Effector memory CD8-positive, alpha-beta T cell (primary cell): Measurements from ENCODE around the gene TXNRD1.
"Not testable (repeated sequence)": the region's sequence is repeated elsewhere in the genome, so short reads cannot be mapped to it uniquely, and the experiment has no call there.

Experiments used
- ATAC-seq: fragments of 150-1000 bp; cut with Tn5 transposase; replicated peaks from 2 replicates; pipeline ENCODE4 v1.10.0; 2021; ENCODE audit warnings: mild to moderate bottlenecking, moderate library complexity
- DNase-seq, 3 experiments: peaks; one replicate each; pipeline ENCODE4 v3.0.0; 2021
- H3K27ac Mint-ChIP-seq, 2 donors: one replicate each; pipeline ENCODE4 v1.8.0; 2022; ENCODE audit warnings: mild to moderate bottlenecking in 2 of 2, mixed read lengths in 2 of 2, moderate library complexity in 2 of 2
- H3K27me3 Mint-ChIP-seq, 2 donors: one replicate each; pipeline ENCODE4 v1.8.0; 2022; ENCODE audit warnings: mixed read lengths in 2 of 2
- H3K36me3 Mint-ChIP-seq: one replicate; pipeline ENCODE4 v1.8.0; 2022; ENCODE audit warnings: mild to moderate bottlenecking, moderate library complexity, mixed read lengths; ENCODE audit not compliant: insufficient read depth
- H3K4me1 Mint-ChIP-seq, 2 donors: one replicate each; pipeline ENCODE4 v1.8.0; 2022; ENCODE audit warnings: low read depth in 2 of 2, mixed read lengths in 2 of 2
- H3K4me3 Mint-ChIP-seq, 2 donors: one replicate each; pipeline ENCODE4 v1.8.0; 2022; ENCODE audit warnings: mild to moderate bottlenecking in 2 of 2, mixed read lengths in 2 of 2, moderate library complexity in 2 of 2
- H3K9me3 Mint-ChIP-seq, 2 donors: one replicate each; pipeline ENCODE4 v1.8.0; 2022; ENCODE audit warnings: mixed read lengths in 2 of 2

TXNRD1 gene

DNA sequence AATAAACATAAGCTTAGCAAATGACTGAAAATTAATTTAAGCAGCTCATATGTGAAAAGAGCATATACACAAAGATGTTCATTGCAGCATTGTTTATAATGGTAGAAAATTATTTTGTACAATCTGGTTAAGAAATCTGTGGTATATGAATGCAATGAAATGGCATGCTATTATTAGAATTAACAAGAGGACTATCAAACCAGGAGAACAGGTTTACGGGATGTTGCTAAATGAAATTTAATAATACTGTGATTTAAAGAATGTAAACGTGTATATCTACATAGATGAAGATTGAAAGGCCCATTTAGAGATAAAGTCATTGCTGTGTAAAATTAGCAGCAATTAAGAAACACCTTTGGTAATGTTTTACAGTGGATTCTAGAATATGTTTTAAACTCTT is 158.5 kb downstream of the TXNRD1 start:
- Mint-ChIP-seq H3K27ac (no peak overlapping the region), H3K4me1 (peaks cover 9% of the 10 kb centered on the region in 2 donors), H3K36me3 (peaks cover 3% of the 10 kb centered on the region), H3K9me3 (peaks cover 0 to 1% of the 10 kb centered on the region in 2 donors), H3K4me3 (no peak overlapping the region), H3K27me3 (no peaks in the 10 kb centered on the region)
- no peak for DNase-seq
- ATAC-seq: no peak

DNA sequence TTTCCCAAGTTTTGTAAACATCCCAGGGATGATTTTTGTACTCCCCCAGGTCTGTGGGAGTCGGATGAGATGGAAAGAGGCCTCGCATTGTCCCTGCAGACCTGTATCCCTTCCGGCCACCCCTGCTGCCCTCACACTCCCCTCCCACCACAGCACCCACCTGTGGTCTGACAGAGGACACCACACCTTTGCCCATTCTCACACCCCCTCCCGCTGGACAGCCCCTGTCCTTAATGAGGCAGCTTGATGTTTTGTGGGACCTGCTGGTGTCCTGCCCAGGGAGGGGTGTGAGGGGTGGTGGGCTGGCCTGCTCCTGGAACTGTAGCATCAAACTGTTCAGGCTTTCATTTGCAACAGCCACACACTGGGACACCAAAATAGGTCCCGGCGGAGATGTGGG is 159.2 kb downstream of the TXNRD1 start:
- Mint-ChIP-seq H3K9me3 (no peaks in the 10 kb centered on the region), H3K4me3 (no peak overlapping the region), H3K27me3 (no peaks in the 10 kb centered on the region), H3K4me1 (peaks cover 9% of the 10 kb centered on the region in 2 donors), H3K36me3 (peaks cover 3% of the 10 kb centered on the region), H3K27ac (no peak overlapping the region)
- no peak for DNase-seq
- no peak for ATAC-seq

- no peak overlapping the region for H3K4me3 Mint-ChIP-seq
- DNase-seq (no peak), ATAC-seq (no peak)
- H3K9me3 Mint-ChIP-seq: no peaks in the 10 kb centered on the region
- H3K4me1 Mint-ChIP-seq: peaks cover 9% of the 10 kb centered on the region in 2 donors
- peak overlapping the region in 1 of 2 donors; percentile 27 for H3K27ac Mint-ChIP-seq
- peaks cover 3% of the 10 kb centered on the region for H3K36me3 Mint-ChIP-seq
- no peaks in the 10 kb centered on the region for H3K27me3 Mint-ChIP-seq
These were observed 160.2 kb downstream of the TXNRD1 start for GRCh38 chr12:104375775-104376174.

DNA sequence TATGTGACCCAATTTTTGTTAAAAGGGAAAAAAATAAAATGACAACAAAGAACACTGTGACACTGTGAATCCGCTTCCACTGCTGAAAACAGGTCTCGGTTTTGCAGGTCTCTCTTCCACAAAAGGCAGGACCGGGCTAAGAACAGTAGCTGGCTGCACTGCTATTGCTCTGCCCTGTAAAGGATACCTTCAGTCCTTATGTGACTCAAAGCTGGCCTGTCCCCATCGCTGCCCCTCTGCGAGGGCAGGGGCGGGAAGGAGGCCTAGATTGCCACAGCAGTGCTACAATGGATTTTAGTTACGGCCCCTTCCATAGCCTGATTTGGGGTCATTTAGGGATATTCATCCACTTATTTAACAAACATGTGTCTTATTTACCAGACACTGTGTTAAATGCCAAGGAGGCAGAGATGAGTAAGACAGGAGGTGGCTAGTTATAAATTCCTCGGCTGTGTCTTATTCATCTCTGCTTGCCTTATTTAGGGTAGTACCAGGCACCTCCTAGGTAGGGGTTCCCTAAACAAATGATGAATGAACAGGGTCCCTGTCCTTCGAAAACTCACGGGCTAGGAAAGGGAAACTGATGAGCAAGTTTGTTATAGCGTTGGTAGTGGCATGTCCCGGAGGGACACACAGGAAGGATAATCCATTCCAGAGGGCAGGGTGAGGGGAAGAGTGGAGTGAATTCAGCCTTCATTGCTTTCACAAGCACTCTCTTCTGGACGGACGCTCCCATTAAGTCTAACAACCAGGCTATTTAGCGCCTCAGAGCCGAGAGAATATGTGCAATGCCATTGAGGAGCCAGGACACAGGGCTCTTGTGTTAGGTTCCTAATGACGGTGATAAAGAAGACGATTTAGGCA is 161.3 kb downstream of the TXNRD1 start:
- DNase-seq: no peak
- H3K27me3 Mint-ChIP-seq: peaks cover 5 to 6% of the 10 kb centered on the region in 2 donors
- H3K4me1 Mint-ChIP-seq: peaks cover 9 to 10% of the 10 kb centered on the region in 2 donors
- no peak for ATAC-seq
- H3K36me3 Mint-ChIP-seq: peaks cover 3% of the 10 kb centered on the region
- H3K27ac Mint-ChIP-seq: no peak overlapping the region
- no peak overlapping the region for H3K4me3 Mint-ChIP-seq
- H3K9me3 Mint-ChIP-seq: no peaks in the 10 kb centered on the region

DNA sequence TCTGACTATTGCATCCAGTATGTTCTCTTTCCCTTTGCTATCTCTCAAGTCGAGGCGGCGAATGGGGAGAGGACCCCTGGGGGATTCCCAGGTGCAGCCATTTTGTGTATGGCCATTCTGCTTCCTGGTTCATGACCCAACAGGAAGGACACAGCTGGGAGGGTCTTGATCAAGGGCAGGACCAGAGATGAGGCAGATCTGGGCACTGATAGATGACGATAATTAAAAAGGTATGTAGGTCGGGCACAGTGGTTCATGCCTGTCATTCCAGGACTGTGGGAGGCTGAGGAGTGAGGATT is 161.9 kb downstream of the TXNRD1 start:
- Mint-ChIP-seq H3K36me3 (peaks cover 3% of the 10 kb centered on the region), H3K9me3 (no peaks in the 10 kb centered on the region), H3K4me1 (peaks cover 8 to 10% of the 10 kb centered on the region in 2 donors), H3K27me3 (peaks cover 5 to 8% of the 10 kb centered on the region in 2 donors), H3K4me3 (no peak overlapping the region), H3K27ac (no peak overlapping the region)
- DNase-seq: no peak
- ATAC-seq: no peak

DNA sequence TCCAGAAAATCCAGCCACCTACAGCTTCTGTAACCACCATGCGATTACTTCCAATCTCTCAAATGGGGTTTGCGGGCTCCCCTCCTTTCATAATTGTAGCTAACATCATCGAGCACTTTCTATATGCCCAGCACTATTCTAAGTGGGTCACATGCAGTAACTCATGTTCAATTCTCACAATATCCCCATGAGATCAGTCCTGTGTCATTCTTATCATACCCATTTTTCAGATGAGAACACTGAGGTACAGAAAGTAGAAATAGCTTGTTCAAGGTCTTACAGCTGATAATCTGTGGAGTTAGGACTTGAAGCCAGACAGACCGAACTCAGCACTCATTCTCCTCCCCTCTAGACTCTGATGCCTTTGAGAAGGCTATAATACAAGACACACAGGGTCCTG is 162.8 kb downstream of the TXNRD1 start:
- no peak overlapping the region for H3K27ac Mint-ChIP-seq
- no peak for DNase-seq
- no peak overlapping the region for H3K4me3 Mint-ChIP-seq
- H3K9me3 Mint-ChIP-seq: no peaks in the 10 kb centered on the region
- peaks cover 3% of the 10 kb centered on the region for H3K36me3 Mint-ChIP-seq
- peaks cover 5 to 8% of the 10 kb centered on the region in 2 donors for H3K27me3 Mint-ChIP-seq
- peaks cover 9 to 10% of the 10 kb centered on the region in 2 donors for H3K4me1 Mint-ChIP-seq
- ATAC-seq: no peak

DNA sequence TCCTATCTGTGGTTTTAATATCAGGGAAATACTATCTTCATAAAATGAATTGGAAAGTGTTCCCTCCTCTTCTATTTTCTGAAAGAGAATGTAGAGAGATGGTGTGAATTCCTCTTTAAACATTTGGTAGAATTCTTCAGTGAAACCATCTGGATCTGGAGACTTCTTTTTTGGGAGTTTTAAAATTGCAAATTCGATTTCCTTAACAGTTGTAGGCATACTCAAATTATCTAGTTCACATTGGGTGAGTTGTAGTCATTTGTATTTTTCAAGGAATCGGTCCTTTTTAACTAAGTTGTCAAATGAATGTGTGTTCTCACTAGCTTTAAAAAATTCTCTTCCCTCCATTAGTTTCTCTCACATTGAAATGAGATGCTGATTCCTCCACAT is 165.8 kb downstream of the TXNRD1 start:
- Mint-ChIP-seq H3K27me3 (peaks cover 5 to 8% of the 10 kb centered on the region in 2 donors), H3K36me3 (peaks cover 3% of the 10 kb centered on the region), H3K4me3 (no peak overlapping the region), H3K4me1 (peaks cover 9 to 10% of the 10 kb centered on the region in 2 donors), H3K27ac (peak overlapping the region in 1 of 2 donors; percentile 73), H3K9me3 (no peaks in the 10 kb centered on the region)
- DNase-seq (no peak), ATAC-seq (no peak)

- ATAC-seq (peak; percentile 93), DNase-seq (peak; percentile 83 to 85 (median 84))
- no peaks in the 10 kb centered on the region for H3K9me3 Mint-ChIP-seq
- peaks cover 5 to 8% of the 10 kb centered on the region in 2 donors for H3K27me3 Mint-ChIP-seq
- peaks cover 3% of the 10 kb centered on the region for H3K36me3 Mint-ChIP-seq
- H3K27ac Mint-ChIP-seq: peak overlapping the region in 1 of 2 donors; percentile 73
- H3K4me3 Mint-ChIP-seq: peak overlapping the region in 1 of 2 donors; percentile 45
- H3K4me1 Mint-ChIP-seq: peaks cover 9 to 10% of the 10 kb centered on the region in 2 donors
These were observed 166.3 kb downstream of the TXNRD1 start for GRCh38 chr12:104381731-104382480.

DNA sequence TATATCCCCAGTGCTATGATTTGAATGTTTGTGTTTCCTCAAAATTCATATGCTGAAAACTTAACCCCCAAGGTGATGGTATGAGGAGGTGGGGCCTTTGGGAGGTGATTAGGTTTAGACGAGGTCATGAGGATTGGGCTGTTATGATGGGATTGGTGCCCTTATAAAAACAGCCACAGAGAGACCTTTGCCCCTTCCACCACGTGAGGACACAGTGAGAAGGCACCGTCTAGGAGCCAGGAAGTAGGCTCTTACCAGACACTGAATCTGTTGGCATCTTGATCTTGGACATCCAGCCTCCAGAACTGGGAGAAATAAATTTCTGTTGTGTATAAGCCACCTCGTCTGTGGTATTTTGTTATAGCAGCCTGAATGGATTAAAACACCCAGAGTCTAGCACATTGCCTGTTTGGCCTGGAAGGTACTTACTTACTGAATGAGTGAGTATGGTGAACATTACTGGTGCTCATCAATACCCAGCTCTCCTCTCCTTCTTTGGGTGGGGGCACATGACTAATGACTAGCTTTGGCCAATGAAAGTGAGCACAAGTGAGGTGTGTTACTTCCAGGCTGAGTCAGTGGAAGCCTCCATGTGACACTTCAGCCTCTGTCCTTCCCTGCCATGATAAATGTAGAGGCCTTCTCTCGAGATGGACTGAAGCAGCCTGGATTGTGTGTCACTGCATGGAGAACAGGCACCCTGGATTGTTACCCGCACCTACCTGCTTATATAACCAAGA is 168.7 kb downstream of the TXNRD1 start:
- Mint-ChIP-seq H3K4me3 (no peak overlapping the region), H3K4me1 (peaks cover 9 to 10% of the 10 kb centered on the region in 2 donors), H3K27ac (no peak overlapping the region), H3K36me3 (peaks cover 3% of the 10 kb centered on the region), H3K9me3 (no peaks in the 10 kb centered on the region), H3K27me3 (peaks cover 5 to 8% of the 10 kb centered on the region in 2 donors)
- ATAC-seq: no peak
- DNase-seq: no peak

DNA sequence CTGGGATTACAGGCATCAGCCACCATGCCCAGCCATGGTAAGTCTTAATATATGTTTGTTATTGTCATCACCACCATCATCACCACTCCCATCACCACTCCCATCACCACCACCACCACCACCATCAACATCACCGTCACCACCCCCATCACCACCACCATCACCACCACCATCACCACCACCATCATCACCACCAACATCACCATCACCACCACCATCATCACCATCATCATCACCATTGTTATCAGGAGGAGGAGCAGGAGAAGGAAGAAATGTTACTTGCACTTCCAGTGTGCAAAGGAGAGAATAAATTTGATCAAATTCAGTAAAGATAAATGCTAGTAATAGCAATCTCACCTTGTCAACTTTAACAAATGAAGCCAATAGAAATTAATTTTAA is 169.9 kb downstream of the TXNRD1 start:
- DNase-seq (no peak), ATAC-seq (no peak)
- H3K9me3 Mint-ChIP-seq: no peaks in the 10 kb centered on the region

GRCh38 chr12:104386461-104386860 is 170.9 kb downstream of the TXNRD1 start:
- H3K36me3 Mint-ChIP-seq: peaks cover 3% of the 10 kb centered on the region
- no peaks in the 10 kb centered on the region for H3K9me3 Mint-ChIP-seq
- H3K4me3 Mint-ChIP-seq: no peak overlapping the region
- H3K4me1 Mint-ChIP-seq: peaks cover 9 to 10% of the 10 kb centered on the region in 2 donors
- DNase-seq (no peak), ATAC-seq (no peak)
- no peak overlapping the region for H3K27ac Mint-ChIP-seq
- H3K27me3 Mint-ChIP-seq: peaks cover 4 to 6% of the 10 kb centered on the region in 2 donors

More for the DNA sequence above, 169.9 kb downstream of the TXNRD1 start:
- peak overlapping the region in 1 of 2 donors; percentile 21 for H3K27ac Mint-ChIP-seq
- peaks cover 9 to 10% of the 10 kb centered on the region in 2 donors for H3K4me1 Mint-ChIP-seq
- no peak overlapping the region for H3K4me3 Mint-ChIP-seq
- H3K36me3 Mint-ChIP-seq: peaks cover 3% of the 10 kb centered on the region
- peaks cover 5 to 8% of the 10 kb centered on the region in 2 donors for H3K27me3 Mint-ChIP-seq

GRCh38 chr12:104387190-104387589 is 171.6 kb downstream of the TXNRD1 start:
- Mint-ChIP-seq H3K4me3 (no peak overlapping the region), H3K9me3 (no peaks in the 10 kb centered on the region), H3K27ac (no peak overlapping the region), H3K27me3 (no peaks in the 10 kb centered on the region), H3K4me1 (peaks cover 3% of the 10 kb centered on the region in 2 donors), H3K36me3 (peaks cover 3% of the 10 kb centered on the region)
- no peak for DNase-seq
- ATAC-seq: no peak

DNA sequence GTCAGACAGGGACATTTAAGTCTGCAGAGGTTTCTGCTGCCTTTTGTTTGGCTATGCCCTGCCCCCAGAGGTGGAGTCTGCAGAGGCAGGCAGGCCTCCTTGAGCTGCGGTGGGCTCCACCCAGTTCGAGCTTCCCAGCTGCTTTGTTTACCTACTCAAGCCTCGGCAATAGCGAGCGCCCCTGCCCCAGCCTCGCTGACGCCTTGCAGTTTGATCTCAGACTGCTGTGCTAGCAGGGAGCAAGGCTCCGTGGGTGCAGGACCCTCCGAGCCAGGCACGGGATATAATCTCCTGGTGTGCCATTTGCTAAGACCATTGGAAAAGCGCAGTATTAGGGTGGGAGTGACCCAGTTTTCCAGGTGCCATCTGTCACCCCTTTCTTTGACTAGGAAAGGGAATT is 178.5 kb downstream of the TXNRD1 start:
- H3K9me3 Mint-ChIP-seq, H3K27ac Mint-ChIP-seq, H3K4me3 Mint-ChIP-seq, ATAC-seq, DNase-seq, H3K36me3 Mint-ChIP-seq, H3K27me3 Mint-ChIP-seq, H3K4me1 Mint-ChIP-seq: not testable (repeated sequence)
